HepG2 (cell line): Measurements from ENCODE around the gene METAP1. TPM values are rescaled to one million over a fixed set of nuclear protein-coding genes. Genes with fewer than 3 reads are reported as not detected.

Experiments used
- DNMT1 ChIP-seq: sonication (generic); formaldehyde crosslinking; IDR thresholded peaks from 2 replicates; pipeline ENCODE4 v1.5.1; 2020; ENCODE audit warnings: mild to moderate bottlenecking, missing genetic modification reagents
- ELF1 ChIP-seq: sonication (generic); formaldehyde crosslinking; IDR thresholded peaks from 2 replicates; pipeline ENCODE4 v1.4.0; 2020; ENCODE audit warnings: missing genetic modification reagents
- KMT2B ChIP-seq: IDR thresholded peaks from 2 replicates; pipeline ENCODE4 v1.6.1; 2016; ENCODE audit warnings: missing genetic modification reagents, missing compliant biosample characterization
- SOX13 ChIP-seq, 3 experiments: fragments of 450-650 bp in 1 of 3; sonication (generic) in 1 of 3; formaldehyde crosslinking in 1 of 3; IDR thresholded peaks in 2 of 3; conservative IDR thresholded peaks in 1 of 3; 2 replicates each; pipeline versions ENCODE4 v1.5.0 to v1.6.1; 2016 to 2020; ENCODE audit warnings: antibody characterized with exemption in 1 of 3, mild to moderate bottlenecking in 1 of 3, missing compliant biosample characterization in 1 of 3, missing genetic modification reagents in 1 of 3, moderate library complexity in 1 of 3
- SRSF1 ChIP-seq: fragments of 200-400 bp; formaldehyde crosslinking; optimal IDR thresholded peaks from 2 replicates; pipeline ENCODE3; 2017; ENCODE audit warnings: mild to moderate bottlenecking, low read depth, low read length, moderate library complexity
- ZNF230 ChIP-seq: sonication (generic); formaldehyde crosslinking; IDR thresholded peaks from 2 replicates; pipeline ENCODE4 v1.4.0; 2020; ENCODE audit warnings: mild to moderate bottlenecking, missing genetic modification reagents
- ZNF724P ChIP-seq: sonication (generic); formaldehyde crosslinking; IDR thresholded peaks from 2 replicates; pipeline ENCODE4 v1.8.0; 2022; ENCODE audit warnings: missing genetic modification reagents, borderline replicate concordance
- polyA plus RNA-seq, 8 experiments: library from polyadenylated mRNA; depleted of rRNA in 3 of 8; stranded (reverse) in 7 of 8; unstranded in 1 of 8; fragments of >200 nt; fragmentation: Illumina TruSeq in 4 of 8; extraction: Trizol in 4 of 8; gene quantifications; 2 replicates each; pipeline versions ENCODE4 v1.2.1 to v1.2.3, GENCODE V29; 2011 to 2016; ENCODE audit warnings: low read depth in 4 of 8, missing spikeins in 1 of 8, mixed read lengths in 1 of 8; ENCODE audit not compliant: insufficient read depth in 1 of 8
- total RNA-seq, 5 experiments: library from RNA; depleted of rRNA; stranded (reverse); fragments of >200 nt; fragmentation: Illumina TruSeq; extraction: Trizol; gene quantifications; 2 replicates each; pipeline ENCODE4 v1.2.3, GENCODE V29; 2016; ENCODE audit warnings: low read depth in 1 of 5
- TF ChIP-seq, protein P1 (sequence below): sonication (generic); formaldehyde crosslinking; IDR thresholded peaks from 2 replicates; pipeline ENCODE4 v1.8.0; 2022; ENCODE audit warnings: mild to moderate bottlenecking, missing genetic modification reagents; ENCODE audit not compliant: insufficient replicate concordance
- TF ChIP-seq, protein P2 (sequence below), 2 experiments: sonication (generic) in 1 of 2; formaldehyde crosslinking in 1 of 2; IDR thresholded peaks; 2 replicates each; pipeline versions ENCODE4 v1.4.0 to v1.6.1; 2016 to 2020; ENCODE audit warnings: borderline replicate concordance in 1 of 2, low read depth in 1 of 2, mild to moderate bottlenecking in 1 of 2, missing genetic modification reagents in 1 of 2
- TF ChIP-seq, protein P3 (sequence below): sonication (generic); formaldehyde crosslinking; IDR thresholded peaks from 2 replicates; pipeline ENCODE4 v1.4.0; 2020; ENCODE audit warnings: missing genetic modification reagents, borderline replicate concordance

METAP1 gene
- total and polyA plus RNA-seq, 2 of the 13 experiments (the other 11 are each of a cell fraction or from before 2014, with no cell fraction given), result 44.9 to 53.5 TPM

DNA sequence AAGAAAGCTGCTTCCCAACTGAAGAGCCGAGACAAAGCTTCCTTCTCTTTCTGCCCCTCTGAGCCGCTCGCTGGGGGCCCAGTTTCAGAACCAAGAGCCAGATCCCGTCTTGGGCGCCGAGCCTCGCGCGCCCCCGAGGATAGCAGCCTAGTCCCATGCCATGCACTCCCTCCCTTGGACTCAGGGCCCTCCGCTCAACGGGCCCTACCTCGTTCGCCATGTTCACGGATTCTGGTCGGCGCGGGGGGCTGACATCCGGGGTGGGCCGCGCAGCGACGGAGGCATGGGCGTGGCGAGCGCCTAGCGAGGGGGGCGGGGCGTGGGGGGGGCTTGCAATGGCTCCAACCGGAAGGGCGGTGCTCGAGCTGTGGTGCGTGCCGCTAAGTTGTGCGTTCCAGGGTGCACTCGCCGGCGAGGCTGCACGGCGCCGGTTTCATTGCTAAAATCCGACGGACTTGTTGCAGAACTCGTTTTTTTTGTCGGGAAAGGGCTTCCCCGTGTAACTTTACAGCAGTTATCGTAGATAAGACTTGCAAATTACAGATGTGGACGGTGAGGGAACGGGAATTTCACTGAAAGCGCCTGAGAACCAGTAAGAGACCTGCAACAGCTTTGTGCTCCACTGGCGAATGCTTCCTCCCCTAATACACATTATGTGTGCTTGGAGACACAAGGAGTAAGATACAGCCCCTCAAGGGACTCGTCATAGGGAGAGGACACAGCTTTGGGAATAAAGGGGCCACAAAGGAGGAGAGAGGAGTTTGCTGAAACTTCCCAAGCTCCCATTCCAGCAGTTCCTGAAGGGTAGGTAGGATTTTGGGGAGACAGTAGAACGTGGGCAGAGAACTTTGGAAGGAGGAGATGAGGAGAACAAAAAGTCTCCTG is 93.2 kb downstream of the METAP1 start, which contains the start of gene ADH5 (continued):
- TF ChIP-seq ZNF230 (CRISPR knock-in tag) (peak; percentile 92), KMT2B (peak; percentile 83), SOX13 (IDR thresholded peaks at IDR 0.05) (peak; percentile 51; the same call in 1 of the 2 replicates), SOX13 (CRISPR knock-in tag; conservative IDR thresholded peaks at IDR 0.05 in 1 of 2, IDR thresholded peaks at IDR 0.05 in 1 of 2) (no peak), DNMT1 (CRISPR knock-in tag) (no peak), ELF1 (peak; percentile 72), SRSF1 (peak; percentile 78), ZNF724P (CRISPR knock-in tag) (no peak; the same call in 1 of the 2 replicates)
- TF ChIP-seq, protein P1, sequence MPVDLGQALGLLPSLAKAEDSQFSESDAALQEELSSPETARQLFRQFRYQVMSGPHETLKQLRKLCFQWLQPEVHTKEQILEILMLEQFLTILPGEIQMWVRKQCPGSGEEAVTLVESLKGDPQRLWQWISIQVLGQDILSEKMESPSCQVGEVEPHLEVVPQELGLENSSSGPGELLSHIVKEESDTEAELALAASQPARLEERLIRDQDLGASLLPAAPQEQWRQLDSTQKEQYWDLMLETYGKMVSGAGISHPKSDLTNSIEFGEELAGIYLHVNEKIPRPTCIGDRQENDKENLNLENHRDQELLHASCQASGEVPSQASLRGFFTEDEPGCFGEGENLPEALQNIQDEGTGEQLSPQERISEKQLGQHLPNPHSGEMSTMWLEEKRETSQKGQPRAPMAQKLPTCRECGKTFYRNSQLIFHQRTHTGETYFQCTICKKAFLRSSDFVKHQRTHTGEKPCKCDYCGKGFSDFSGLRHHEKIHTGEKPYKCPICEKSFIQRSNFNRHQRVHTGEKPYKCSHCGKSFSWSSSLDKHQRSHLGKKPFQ, result no peak
- TF ChIP-seq, protein P2, sequence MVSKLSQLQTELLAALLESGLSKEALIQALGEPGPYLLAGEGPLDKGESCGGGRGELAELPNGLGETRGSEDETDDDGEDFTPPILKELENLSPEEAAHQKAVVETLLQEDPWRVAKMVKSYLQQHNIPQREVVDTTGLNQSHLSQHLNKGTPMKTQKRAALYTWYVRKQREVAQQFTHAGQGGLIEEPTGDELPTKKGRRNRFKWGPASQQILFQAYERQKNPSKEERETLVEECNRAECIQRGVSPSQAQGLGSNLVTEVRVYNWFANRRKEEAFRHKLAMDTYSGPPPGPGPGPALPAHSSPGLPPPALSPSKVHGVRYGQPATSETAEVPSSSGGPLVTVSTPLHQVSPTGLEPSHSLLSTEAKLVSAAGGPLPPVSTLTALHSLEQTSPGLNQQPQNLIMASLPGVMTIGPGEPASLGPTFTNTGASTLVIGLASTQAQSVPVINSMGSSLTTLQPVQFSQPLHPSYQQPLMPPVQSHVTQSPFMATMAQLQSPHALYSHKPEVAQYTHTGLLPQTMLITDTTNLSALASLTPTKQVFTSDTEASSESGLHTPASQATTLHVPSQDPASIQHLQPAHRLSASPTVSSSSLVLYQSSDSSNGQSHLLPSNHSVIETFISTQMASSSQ (IDR thresholded peaks at IDR 0.05; ENCODE audit: low read depth), result 0 out of 2 replicates have a peak, but pooled peaks have one; percentile 20
- TF ChIP-seq, protein P2 (CRISPR knock-in tag; IDR thresholded peaks at IDR 0.05; ENCODE audit: borderline replicate concordance), result peak; percentile 60; the same call in 1 of the 2 replicates
- TF ChIP-seq, protein P3, sequence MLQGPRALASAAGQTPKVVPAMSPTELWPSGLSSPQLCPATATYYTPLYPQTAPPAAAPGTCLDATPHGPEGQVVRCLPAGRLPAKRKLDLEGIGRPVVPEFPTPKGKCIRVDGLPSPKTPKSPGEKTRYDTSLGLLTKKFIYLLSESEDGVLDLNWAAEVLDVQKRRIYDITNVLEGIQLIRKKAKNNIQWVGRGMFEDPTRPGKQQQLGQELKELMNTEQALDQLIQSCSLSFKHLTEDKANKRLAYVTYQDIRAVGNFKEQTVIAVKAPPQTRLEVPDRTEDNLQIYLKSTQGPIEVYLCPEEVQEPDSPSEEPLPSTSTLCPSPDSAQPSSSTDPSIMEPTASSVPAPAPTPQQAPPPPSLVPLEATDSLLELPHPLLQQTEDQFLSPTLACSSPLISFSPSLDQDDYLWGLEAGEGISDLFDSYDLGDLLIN (CRISPR knock-in tag), result 0 out of 2 replicates have a peak, but pooled peaks have one; percentile 82
